H1 (cell line): ENCODE results near the gene ADAMTS15. TPM values are rescaled to one million over a fixed set of nuclear protein-coding genes. Genes with fewer than 3 reads are reported as not detected.

Experiments
- BACH1 ChIP-seq: IDR thresholded peaks from 2 replicates; pipeline ENCODE4 v1.6.1; 2012; ENCODE audit warnings: low read length, improper control_type of control experiment
- CBX5 ChIP-seq: fragments of 300-800, 300-1000 bp; sonication (generic); IDR thresholded peaks from 2 replicates; pipeline ENCODE4 v1.7.1; 2016; ENCODE audit warnings: antibody characterized with exemption, low read length, low read depth
- CBX8 ChIP-seq: fragments of 300-800, 300-1000 bp; sonication (generic); IDR thresholded peaks from 2 replicates; pipeline ENCODE4 v1.7.1; 2016; ENCODE audit warnings: low read depth, low read length, borderline replicate concordance
- CEBPB ChIP-seq: IDR thresholded peaks from 2 replicates; pipeline ENCODE4 v1.6.1; 2012; ENCODE audit warnings: low read depth, low read length
- HDAC2 ChIP-seq, 2 experiments: fragments of 300-600 bp in 1 of 2; sonication (generic) in 1 of 2; IDR thresholded peaks; 2 replicates each; pipeline ENCODE4 v1.6.1; 2011 to 2012; ENCODE audit warnings: low read depth in 2 of 2, low read length in 2 of 2, mild to moderate bottlenecking in 2 of 2, moderate library complexity in 2 of 2, borderline replicate concordance in 1 of 2, inconsistent platforms in 1 of 2
- KDM1A ChIP-seq: fragments of 200-600, 300-600 bp; sonication (generic); IDR thresholded peaks from 2 replicates; pipeline ENCODE4 v1.7.1; 2016; ENCODE audit warnings: mild to moderate bottlenecking, low read length, borderline replicate concordance
- KDM4A ChIP-seq: IDR thresholded peaks from one replicate; pipeline ENCODE4 v1.7.1; 2012; ENCODE audit warnings: low read depth, mild to moderate bottlenecking, moderate library complexity, low read length, inconsistent platforms; ENCODE audit not compliant: severe bottlenecking
- MAFK ChIP-seq: IDR thresholded peaks from 2 replicates; pipeline ENCODE4 v1.6.1; 2012; ENCODE audit warnings: low read depth, mild to moderate bottlenecking, improper control_type of control experiment, low read length
- POLR2AphosphoS5 ChIP-seq: IDR thresholded peaks from 2 replicates; pipeline ENCODE4 v1.6.1; 2011; ENCODE audit warnings: low read depth, low read length
- POU5F1 ChIP-seq: IDR thresholded peaks from 2 replicates; pipeline ENCODE4 v1.6.1; 2011; ENCODE audit warnings: low read depth, mild to moderate bottlenecking, low read length, moderate library complexity
- SIN3A ChIP-seq, 2 experiments: IDR thresholded peaks in 1 of 2; conservative IDR thresholded peaks in 1 of 2; 2 replicates each; pipeline ENCODE4 v1.6.1; 2011 to 2012; ENCODE audit warnings: low read length in 2 of 2, improper control_type of control experiment in 1 of 2, low read depth in 1 of 2, mild to moderate bottlenecking in 1 of 2
- SRF ChIP-seq: IDR thresholded peaks from 2 replicates; pipeline ENCODE4 v1.6.1; 2011; ENCODE audit warnings: mild to moderate bottlenecking, low read depth, low read length, moderate library complexity
- TBP ChIP-seq: IDR thresholded peaks from 2 replicates; pipeline ENCODE4 v1.6.1; 2011; ENCODE audit warnings: low read depth, low read length, improper control_type of control experiment
- TEAD4 ChIP-seq: IDR thresholded peaks from 2 replicates; pipeline ENCODE4 v1.6.1; 2012; ENCODE audit warnings: low read depth, low read length, inconsistent platforms, mixed read lengths
- YY1 ChIP-seq: IDR thresholded peaks from 2 replicates; pipeline ENCODE4 v1.6.1; 2011; ENCODE audit warnings: low read depth, mild to moderate bottlenecking, low read length
- polyA plus RNA-seq, 7 experiments: library from polyadenylated mRNA; depleted of rRNA in 3 of 7; stranded (reverse) in 5 of 7; unstranded in 2 of 7; fragments of >200 nt in 5 of 7; fragments of 200-250 nt in 2 of 7; gene quantifications; 1 replicate in 5 of 7; 2 replicates in 1 of 7; 4 replicates in 1 of 7; pipeline versions ENCODE4 v1.2.1 to v1.2.3, GENCODE V29; 2011 to 2013; ENCODE audit warnings: missing spikeins in 2 of 7, mixed read lengths in 2 of 7
- total RNA-seq: library from RNA; stranded (reverse); fragmentation: NEBNext Ultra II Directional; extraction: Animal tissue kit (Norgen Biotek cat#: 25700); gene quantifications from 2 replicates; pipeline ENCODE4 v1.2.1, GENCODE V29; 2021

Gene ADAMTS15
- total and polyA plus RNA-seq, 2 of the 8 experiments (the other 6 are each of a cell fraction or from before 2014, with no cell fraction given): 1.7 to 4.7 TPM

- TF ChIP-seq POLR2AphosphoS5 (no peak), HDAC2 (IDR thresholded peaks at IDR 0.05; ENCODE audit: borderline replicate concordance in 1 of 2, low read depth in 2 of 2, low read length in 2 of 2) (no peak), SRF (no peak), TBP (no peak), KDM1A (no peak), KDM4A (peak; percentile 88), CBX8 (no peak), SIN3A (conservative IDR thresholded peaks at IDR 0.05 in 1 of 2, IDR thresholded peaks at IDR 0.05 in 1 of 2; ENCODE audit: low read depth in 1 of 2, low read length in 2 of 2) (0 out of 4 replicates have a peak, but pooled peaks of 1 of the 2 experiments have one; percentile 27), TEAD4 (no peak), CEBPB (no peak), YY1 (no peak), POU5F1 (no peak), BACH1 (no peak), MAFK (no peak), CBX5 (no peak)
Observed at GRCh38 chr11:130427581-130428315, 20.7 kb upstream of the ADAMTS15 start (continued).
